Measurements from ENCODE around the gene TRAF1.

The TRAF1 gene

DNA sequence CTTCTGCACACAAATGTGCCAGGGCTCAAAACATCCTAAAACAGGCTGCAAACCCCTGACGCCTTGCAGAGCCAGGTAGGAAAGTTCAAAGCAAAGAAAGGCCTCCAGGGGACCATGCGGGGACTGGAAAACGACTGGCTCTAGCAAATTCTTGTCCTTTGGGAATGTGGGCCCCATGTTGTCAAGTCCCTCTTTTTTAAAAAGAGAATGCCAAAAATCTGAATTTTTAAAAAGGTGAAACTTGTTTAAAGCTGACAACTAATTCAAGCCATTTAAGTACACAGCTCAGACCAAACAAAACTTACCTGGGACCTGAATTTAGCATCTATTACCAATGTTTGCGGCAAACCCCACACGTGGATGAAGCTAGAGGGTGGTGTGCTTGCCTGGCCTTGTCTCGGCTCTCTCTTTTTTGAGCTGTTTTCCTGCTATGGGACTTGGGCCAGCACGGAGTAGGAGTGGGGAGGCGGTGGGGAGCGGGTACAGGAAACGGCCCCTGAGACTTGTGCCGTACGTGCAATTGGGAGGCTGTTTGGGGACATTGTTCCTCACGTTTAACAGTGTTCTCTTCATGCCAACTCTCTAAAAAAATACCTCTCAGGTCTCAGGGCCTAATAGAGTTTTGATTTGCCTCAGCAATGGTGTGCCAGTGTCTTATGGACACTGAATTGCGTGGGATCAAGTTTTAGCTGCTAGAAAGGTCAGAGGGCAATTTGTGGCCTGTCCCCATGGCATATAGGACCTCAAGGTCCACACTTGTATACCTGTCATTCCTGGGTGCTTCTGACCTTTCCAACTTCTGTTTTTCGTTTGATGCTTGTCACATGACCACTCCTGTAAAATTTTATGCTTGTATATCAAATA lies 34.5 kb downstream of the TRAF1 start:
- DNase-seq (ENCODE audit: low read depth), result no peak
- H3K4me3 ChIP-seq (ENCODE audit: low read depth, low read length), result no peak overlapping the region
- no peak for TF ChIP-seq POLR2A (IDR thresholded peaks at IDR 0.05; ENCODE audit: extremely low read depth, insufficient read length)
- TF ChIP-seq MYC (IDR thresholded peaks at IDR 0.05; ENCODE audit: low read depth, low read length), result no peak
- TF ChIP-seq, protein P1, sequence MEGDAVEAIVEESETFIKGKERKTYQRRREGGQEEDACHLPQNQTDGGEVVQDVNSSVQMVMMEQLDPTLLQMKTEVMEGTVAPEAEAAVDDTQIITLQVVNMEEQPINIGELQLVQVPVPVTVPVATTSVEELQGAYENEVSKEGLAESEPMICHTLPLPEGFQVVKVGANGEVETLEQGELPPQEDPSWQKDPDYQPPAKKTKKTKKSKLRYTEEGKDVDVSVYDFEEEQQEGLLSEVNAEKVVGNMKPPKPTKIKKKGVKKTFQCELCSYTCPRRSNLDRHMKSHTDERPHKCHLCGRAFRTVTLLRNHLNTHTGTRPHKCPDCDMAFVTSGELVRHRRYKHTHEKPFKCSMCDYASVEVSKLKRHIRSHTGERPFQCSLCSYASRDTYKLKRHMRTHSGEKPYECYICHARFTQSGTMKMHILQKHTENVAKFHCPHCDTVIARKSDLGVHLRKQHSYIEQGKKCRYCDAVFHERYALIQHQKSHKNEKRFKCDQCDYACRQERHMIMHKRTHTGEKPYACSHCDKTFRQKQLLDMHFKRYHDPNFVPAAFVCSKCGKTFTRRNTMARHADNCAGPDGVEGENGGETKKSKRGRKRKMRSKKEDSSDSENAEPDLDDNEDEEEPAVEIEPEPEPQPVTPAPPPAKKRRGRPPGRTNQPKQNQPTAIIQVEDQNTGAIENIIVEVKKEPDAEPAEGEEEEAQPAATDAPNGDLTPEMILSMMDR (IDR thresholded peaks at IDR 0.05; ENCODE audit: low read depth, low read length), result no peak
- TF ChIP-seq, protein P2, sequence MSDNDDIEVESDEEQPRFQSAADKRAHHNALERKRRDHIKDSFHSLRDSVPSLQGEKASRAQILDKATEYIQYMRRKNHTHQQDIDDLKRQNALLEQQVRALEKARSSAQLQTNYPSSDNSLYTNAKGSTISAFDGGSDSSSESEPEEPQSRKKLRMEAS (IDR thresholded peaks at IDR 0.05; ENCODE audit: low read depth, low read length), result no peak

DNA sequence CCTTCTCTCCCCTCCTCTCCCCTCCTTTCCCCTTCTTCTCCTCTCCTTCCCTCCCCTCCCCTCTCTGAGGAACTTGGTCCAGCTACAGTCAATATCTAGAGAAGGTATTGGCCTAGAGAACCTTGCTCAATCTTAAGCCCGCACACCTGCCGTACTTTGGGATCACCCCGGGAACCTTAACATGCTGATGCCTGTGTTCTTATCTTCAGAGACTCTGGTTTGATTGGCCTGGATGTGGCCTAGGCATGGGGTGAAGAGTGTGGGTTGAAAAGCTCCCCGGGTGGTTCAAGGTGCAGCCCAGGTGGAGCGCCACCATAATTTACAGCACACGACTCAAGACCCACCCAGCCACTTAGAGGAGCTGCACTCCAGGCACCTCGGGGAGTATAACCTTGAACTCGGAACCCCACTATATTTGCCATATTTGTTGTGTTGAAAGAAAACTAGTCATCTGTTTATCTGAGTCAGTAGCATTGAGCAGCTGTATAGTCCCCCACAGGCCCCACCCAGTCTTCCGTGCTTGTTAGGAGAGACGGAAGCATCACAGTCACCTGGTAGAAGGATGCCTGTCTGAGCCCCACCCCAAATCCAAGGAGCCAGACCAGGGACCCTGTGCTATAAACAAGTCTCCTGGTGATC lies 35.2 kb downstream of the TRAF1 start:
- DNase-seq (ENCODE audit: low read depth), result no peak
- TF ChIP-seq, protein P2 (IDR thresholded peaks at IDR 0.05; ENCODE audit: low read depth, low read length), result no peak
- no peak for TF ChIP-seq MYC (IDR thresholded peaks at IDR 0.05; ENCODE audit: low read depth, low read length)
- TF ChIP-seq POLR2A (IDR thresholded peaks at IDR 0.05; ENCODE audit: extremely low read depth, insufficient read length), result no peak
- TF ChIP-seq, protein P1 (IDR thresholded peaks at IDR 0.05; ENCODE audit: low read depth, low read length), result no peak
- H3K4me3 ChIP-seq (ENCODE audit: low read depth, low read length), result no peak overlapping the region

DNA sequence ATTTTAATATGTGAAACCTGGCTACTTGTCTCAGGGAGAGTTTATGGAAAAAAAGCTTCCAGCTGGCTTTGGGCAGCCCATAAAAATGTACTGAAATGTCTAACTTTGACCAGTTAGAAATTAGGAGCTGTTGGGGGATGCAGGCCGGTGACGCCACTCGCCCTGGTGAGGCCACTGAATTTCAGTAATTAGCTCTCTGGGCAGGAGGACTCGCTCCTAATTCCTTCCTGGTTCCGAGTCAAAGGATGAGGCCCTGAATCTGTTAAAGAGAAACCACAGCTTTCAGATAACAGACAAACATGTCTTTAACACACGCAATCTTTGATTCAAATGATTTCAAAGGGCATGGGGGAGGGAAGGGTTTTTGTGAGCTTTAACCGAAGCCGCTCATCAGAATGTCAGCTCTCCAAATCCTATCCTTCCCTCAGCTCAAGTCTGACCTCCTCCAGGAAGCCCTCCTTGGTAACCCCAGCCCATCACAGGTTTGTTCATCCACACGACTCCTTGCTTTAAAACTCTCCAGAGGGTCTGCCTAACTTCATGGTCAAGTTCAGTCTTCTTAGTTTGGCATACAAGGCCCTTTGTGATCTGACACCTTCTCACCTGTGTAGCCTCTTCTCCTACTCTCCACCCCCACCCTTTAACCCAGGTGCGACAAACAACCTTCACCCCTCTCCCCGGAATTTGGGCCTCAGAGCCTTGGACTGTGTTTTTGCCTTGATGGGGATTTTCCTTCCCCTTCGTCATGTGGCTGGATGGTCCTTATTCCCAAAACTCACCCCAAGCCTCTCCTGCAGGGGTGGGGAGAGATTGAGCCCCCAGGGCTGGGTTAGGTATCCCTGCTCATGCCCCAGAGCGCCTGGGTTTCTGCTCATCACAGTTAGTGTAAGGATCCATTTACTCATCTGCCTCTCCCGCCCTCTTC lies 36.0 kb downstream of the TRAF1 start:
- TF ChIP-seq, protein P2 (IDR thresholded peaks at IDR 0.05; ENCODE audit: low read depth, low read length), result no peak
- TF ChIP-seq, protein P1 (IDR thresholded peaks at IDR 0.05; ENCODE audit: low read depth, low read length), result no peak
- TF ChIP-seq POLR2A (IDR thresholded peaks at IDR 0.05; ENCODE audit: extremely low read depth, insufficient read length), result no peak
- no peak for TF ChIP-seq MYC (IDR thresholded peaks at IDR 0.05; ENCODE audit: low read depth, low read length)
- no peak overlapping the region for H3K4me3 ChIP-seq (ENCODE audit: low read depth, low read length)
- peak; percentile 71 for DNase-seq (ENCODE audit: low read depth)

DNA sequence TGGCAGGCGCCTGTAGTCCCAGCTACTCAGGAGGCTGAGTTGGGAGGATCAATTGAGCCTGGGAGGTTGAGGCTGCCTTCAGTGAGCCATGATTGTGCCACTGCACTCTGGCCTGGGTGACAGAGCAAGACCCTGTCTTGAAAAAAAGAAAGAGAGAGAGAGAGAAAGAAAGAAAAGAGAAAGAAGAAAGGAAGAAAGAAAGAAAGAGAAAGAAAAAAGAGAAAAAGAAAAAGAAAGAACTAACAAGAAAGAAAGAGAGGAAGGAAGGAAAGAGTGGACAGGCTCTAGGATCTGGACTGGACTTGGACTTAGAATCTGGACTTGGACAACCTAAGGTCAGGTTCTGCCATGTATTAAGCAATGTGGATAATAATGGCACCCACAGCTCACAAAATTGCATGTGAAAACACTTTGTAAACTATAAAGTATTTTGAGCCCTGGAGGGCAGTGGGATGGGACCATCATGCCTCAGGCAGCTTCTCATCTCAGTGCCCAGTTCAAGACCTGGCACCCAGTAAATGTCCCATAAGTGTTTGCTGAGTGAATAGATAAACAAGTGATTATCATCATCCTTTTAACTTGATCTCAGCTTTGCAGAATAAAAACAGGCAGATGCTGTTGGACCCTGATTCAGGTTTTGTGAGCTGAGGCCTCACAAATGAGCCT lies 36.9 kb downstream of the TRAF1 start:
- no peak overlapping the region for H3K4me3 ChIP-seq (ENCODE audit: low read depth, low read length)
- no peak for DNase-seq (ENCODE audit: low read depth)
- TF ChIP-seq POLR2A (IDR thresholded peaks at IDR 0.05; ENCODE audit: extremely low read depth, insufficient read length) (no peak), MYC (IDR thresholded peaks at IDR 0.05; ENCODE audit: low read depth, low read length) (no peak)
- TF ChIP-seq, protein P1 (IDR thresholded peaks at IDR 0.05; ENCODE audit: low read depth, low read length), result no peak
- TF ChIP-seq, protein P2 (IDR thresholded peaks at IDR 0.05; ENCODE audit: low read depth, low read length), result no peak

DNA sequence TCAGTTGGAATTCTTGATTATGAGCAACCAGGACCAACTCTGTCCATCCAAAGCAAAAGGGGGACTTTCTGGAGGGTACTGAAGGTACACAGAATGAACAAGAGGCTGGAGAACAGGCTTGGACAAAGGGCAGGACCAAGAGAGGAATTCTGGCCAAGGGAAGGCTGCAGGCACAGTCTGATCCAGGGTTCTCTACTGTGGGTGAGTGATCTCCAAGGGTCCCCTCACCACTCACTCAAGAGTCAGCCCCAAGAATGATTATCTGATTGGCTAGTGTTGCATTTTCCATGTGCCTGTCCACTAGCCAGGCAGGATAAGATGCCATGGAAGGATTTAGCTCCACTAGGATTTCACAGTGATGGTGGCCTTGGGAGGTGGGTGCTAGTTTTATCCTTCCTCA lies 38.0 kb downstream of the TRAF1 start:
- no peak for TF ChIP-seq MYC (IDR thresholded peaks at IDR 0.05; ENCODE audit: low read depth, low read length)
- TF ChIP-seq, protein P2 (IDR thresholded peaks at IDR 0.05; ENCODE audit: low read depth, low read length), result no peak
- TF ChIP-seq, protein P1 (IDR thresholded peaks at IDR 0.05; ENCODE audit: low read depth, low read length), result no peak
- TF ChIP-seq POLR2A (IDR thresholded peaks at IDR 0.05; ENCODE audit: extremely low read depth, insufficient read length), result no peak

More for the DNA sequence above, 38.0 kb downstream of the TRAF1 start:
- no peak overlapping the region for H3K4me3 ChIP-seq (ENCODE audit: low read depth, low read length)
- DNase-seq (ENCODE audit: low read depth), result no peak

Measured in NB4 (cell line).